Liver (tissue), 9 donors: ENCODE data around the gene IQUB. TPM values are rescaled to one million over a fixed set of nuclear protein-coding genes. Genes with fewer than 3 reads are reported as not detected.
A peak's percentile ranks its signal among the peaks of the same experiment; 100 is the strongest.

Source experiments
- DNase-seq: peaks from one replicate; pipeline ENCODE4 v3.0.0-alpha.2; 2017; ENCODE audit warnings: low spot score
- H3K27ac ChIP-seq, 2 donors: one replicate each; pipeline ENCODE4 v1.7.0; 2013; ENCODE audit warnings: inconsistent platforms in 2 of 2, low read length in 2 of 2, control low read depth in 1 of 2, low read depth in 1 of 2, mild to moderate bottlenecking in 1 of 2
- H3K27me3 ChIP-seq, 4 donors: one replicate each; pipeline versions ENCODE4 v1.6.1 to v1.7.0; 2013; ENCODE audit warnings: low read length in 3 of 4, inconsistent platforms in 1 of 4, mild to moderate bottlenecking in 1 of 4, moderate library complexity in 1 of 4; ENCODE audit not compliant: control insufficient read depth in 4 of 4, insufficient read depth in 4 of 4
- H3K36me3 ChIP-seq, 4 donors: one replicate each; pipeline versions ENCODE4 v1.6.1 to v1.7.0; 2013; ENCODE audit warnings: low read length in 3 of 4, mild to moderate bottlenecking in 3 of 4, low read depth in 1 of 4, moderate library complexity in 1 of 4; ENCODE audit not compliant: control insufficient read depth in 4 of 4, insufficient read depth in 3 of 4
- H3K4me1 ChIP-seq, 4 donors: one replicate each; pipeline versions ENCODE4 v1.6.1 to v1.7.0; 2013; ENCODE audit warnings: low read length in 3 of 4, mild to moderate bottlenecking in 3 of 4, moderate library complexity in 1 of 4; ENCODE audit not compliant: control insufficient read depth in 4 of 4, insufficient read depth in 4 of 4
- H3K4me3 ChIP-seq, 3 donors: one replicate each; pipeline versions ENCODE4 v1.6.1 to v1.7.0; 2013; ENCODE audit warnings: low read length in 3 of 3, control low read depth in 1 of 3, low read depth in 1 of 3, mild to moderate bottlenecking in 1 of 3
- H3K9ac ChIP-seq, 2 donors: one replicate each; pipeline ENCODE4 v1.7.0; 2013; ENCODE audit warnings: low read length in 2 of 2, mild to moderate bottlenecking in 2 of 2, moderate library complexity in 2 of 2, control low read depth in 1 of 2, low read depth in 1 of 2
- H3K9me3 ChIP-seq, 4 donors: one replicate each; pipeline versions ENCODE4 v1.6.1 to v1.7.0; 2013; ENCODE audit warnings: low read length in 3 of 4; ENCODE audit not compliant: control insufficient read depth in 4 of 4
- CTCF ChIP-seq: fragments of 150-350 bp; IDR thresholded peaks from 2 replicates; pipeline ENCODE4 v1.5.1; 2017; ENCODE audit warnings: improper control_type of control experiment, low read depth, low read length; ENCODE audit not compliant: missing input control
- FOXA1 ChIP-seq: IDR thresholded peaks from 2 replicates; pipeline ENCODE4 v1.6.1; 2016; ENCODE audit warnings: antibody characterized with exemption
- GABPA ChIP-seq, 2 donors: IDR thresholded peaks in 1 of 2; conservative IDR thresholded peaks in 1 of 2; 2 replicates each; pipeline ENCODE4 v1.6.1; 2016; ENCODE audit warnings: antibody characterized with exemption in 2 of 2, mild to moderate bottlenecking in 1 of 2, moderate library complexity in 1 of 2
- RAD21 ChIP-seq, 2 donors: IDR thresholded peaks; 2 replicates each; pipeline ENCODE4 v1.6.1; 2016; ENCODE audit warnings: antibody characterized with exemption in 2 of 2, mild to moderate bottlenecking in 2 of 2
- REST ChIP-seq: IDR thresholded peaks from 2 replicates; pipeline ENCODE4 v1.6.1; 2016; ENCODE audit warnings: antibody characterized with exemption, mild to moderate bottlenecking
- RXRA ChIP-seq, 2 donors: IDR thresholded peaks; 2 replicates each; pipeline ENCODE4 v1.6.1; 2017 to 2018; ENCODE audit warnings: antibody characterized with exemption in 2 of 2, mild to moderate bottlenecking in 1 of 2
- TAF1 ChIP-seq: conservative IDR thresholded peaks from 2 replicates; pipeline ENCODE4 v1.6.1; 2016; ENCODE audit warnings: antibody characterized with exemption, mild to moderate bottlenecking
- YY1 ChIP-seq: IDR thresholded peaks from 2 replicates; pipeline ENCODE4 v1.6.1; 2016; ENCODE audit warnings: antibody characterized with exemption, mild to moderate bottlenecking
- ZBTB33 ChIP-seq: IDR thresholded peaks from 2 replicates; pipeline ENCODE4 v1.6.1; 2016; ENCODE audit warnings: antibody characterized with exemption
- WGBS: extraction: QIAGEN DNeasy Blood & Tissue Kit; methylation state at CpG from one replicate; pipeline ENCODE4 v1.1.7; 2013; 5-methylcytosine and 5-hydroxymethylcytosine counted together
- polyA plus RNA-seq, 2 donors: library from polyadenylated mRNA; stranded (reverse) in 1 of 2; unstranded in 1 of 2; fragments of 200-250 nt in 1 of 2; fragments of >200 nt in 1 of 2; fragmentation: Nextera tagmentation in 1 of 2; extraction: Ambion mirVana in 1 of 2; gene quantifications; one replicate each; pipeline versions ENCODE4 v1.2.1 to v1.2.3, GENCODE V29; 2013 to 2015
- total RNA-seq, 2 donors: library from RNA; depleted of rRNA; stranded (reverse); fragments of >200 nt; gene quantifications; one replicate each; pipeline ENCODE4 v1.2.3, GENCODE V29; 2014
- donor health status: healthy.
- donor health status: healthy.
- donor health status: healthy.
- donor health status: healthy.
- donor health status: healthy.

The IQUB gene
- total and polyA plus RNA-seq, 4 donors, result 0.03 to 0.25 (median 0.09) TPM

GRCh38 chr7:123581162-123581459 is 46.7 kb upstream of the IQUB start:
- H3K36me3 ChIP-seq, result no peaks in the 10 kb centered on the region
- no peaks in the 10 kb centered on the region for H3K9me3 ChIP-seq
- 15% methylated on average over 2 of the region's 2 CpGs for WGBS
- no peak overlapping the region for H3K4me3 ChIP-seq
- H3K4me1 ChIP-seq, result peaks cover 0 to 2% (median 0%) of the 10 kb centered on the region in 4 donors
- no peaks in the 10 kb centered on the region for H3K27me3 ChIP-seq
- DNase-seq, result no peak
- no peak for TF ChIP-seq RAD21 (IDR thresholded peaks at IDR 0.05)
- TF ChIP-seq FOXA1, result no peak
- TF ChIP-seq REST, result no peak
- peak; percentile 37 for TF ChIP-seq YY1
- no peak for TF ChIP-seq GABPA (IDR thresholded peaks at IDR 0.05 in 1 of 2, conservative IDR thresholded peaks at IDR 0.05 in 1 of 2)
- no peak overlapping the region for H3K9ac ChIP-seq
- no peak overlapping the region for H3K27ac ChIP-seq

- peak; percentile 80 for TF ChIP-seq YY1
- no peak for TF ChIP-seq RXRA (IDR thresholded peaks at IDR 0.05)
- peak; percentile 68 for TF ChIP-seq CTCF
- no peak for TF ChIP-seq ZBTB33
- peak; percentile 90 to 92 for TF ChIP-seq RAD21 (IDR thresholded peaks at IDR 0.05)
- TF ChIP-seq TAF1, result no peak
- TF ChIP-seq FOXA1, result no peak
- DNase-seq, result no peak
- no peak overlapping the region for H3K27ac ChIP-seq
- H3K4me3 ChIP-seq, result no peak overlapping the region
- H3K27me3 ChIP-seq, result no peaks in the 10 kb centered on the region
- H3K4me1 ChIP-seq, result peaks cover 0 to 2% (median 0%) of the 10 kb centered on the region in 4 donors
- no peaks in the 10 kb centered on the region for H3K36me3 ChIP-seq
- H3K9ac ChIP-seq, result no peak overlapping the region
- H3K9me3 ChIP-seq, result no peaks in the 10 kb centered on the region
- WGBS, result 20% methylated on average over 8 of the region's 8 CpGs
Measured at GRCh38 chr7:123580406-123581161, 46.2 kb upstream of the IQUB start.
